Measurements from ENCODE around the gene PDE4B. TPM values are rescaled to one million over a fixed set of nuclear protein-coding genes. Genes with fewer than 3 reads are reported as not detected.

Gene PDE4B
- total RNA-seq, 4 donors from 2014 or later, result 5.2 to 16.6 (median 9.6) TPM

DNA sequence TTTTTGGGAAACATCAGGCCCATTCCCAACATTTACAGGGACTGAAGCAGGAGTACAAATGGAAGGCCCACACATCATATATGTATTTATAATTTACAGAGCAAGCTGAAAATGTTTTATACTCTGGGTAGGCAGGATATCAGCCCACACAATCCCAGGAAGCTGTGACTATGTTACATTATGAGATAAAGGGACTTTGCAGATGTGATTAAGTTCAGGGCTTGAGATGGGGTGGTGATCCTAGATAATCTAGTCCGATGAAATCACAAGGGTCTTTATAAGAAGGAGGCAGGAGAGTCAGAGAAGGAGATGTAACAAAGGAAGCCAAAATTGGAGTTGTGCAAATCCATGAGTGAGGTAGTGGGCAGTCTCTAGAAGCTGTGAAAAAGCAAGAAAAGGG lies 160.5 kb downstream of the PDE4B start:
- H3K9me3 ChIP-seq, result no peaks in the 10 kb centered on the region
- 55 to 62% methylated on average over 1 of the region's 1 CpG for WGBS, 2 donors
- no peaks in the 10 kb centered on the region for H3K27me3 ChIP-seq
- H3K36me3 ChIP-seq, result no peaks in the 10 kb centered on the region
- H3K27ac ChIP-seq, result no peak overlapping the region
- H3K4me3 ChIP-seq, result no peak overlapping the region
- H3K4me1 ChIP-seq, result peaks cover 0 to 12% (median 4%) of the 10 kb centered on the region in 4 donors
- TF ChIP-seq EP300 (IDR thresholded peaks at IDR 0.05) (no peak), POLR2A (IDR thresholded peaks at IDR 0.05) (no peak)
- TF ChIP-seq, protein P1, sequence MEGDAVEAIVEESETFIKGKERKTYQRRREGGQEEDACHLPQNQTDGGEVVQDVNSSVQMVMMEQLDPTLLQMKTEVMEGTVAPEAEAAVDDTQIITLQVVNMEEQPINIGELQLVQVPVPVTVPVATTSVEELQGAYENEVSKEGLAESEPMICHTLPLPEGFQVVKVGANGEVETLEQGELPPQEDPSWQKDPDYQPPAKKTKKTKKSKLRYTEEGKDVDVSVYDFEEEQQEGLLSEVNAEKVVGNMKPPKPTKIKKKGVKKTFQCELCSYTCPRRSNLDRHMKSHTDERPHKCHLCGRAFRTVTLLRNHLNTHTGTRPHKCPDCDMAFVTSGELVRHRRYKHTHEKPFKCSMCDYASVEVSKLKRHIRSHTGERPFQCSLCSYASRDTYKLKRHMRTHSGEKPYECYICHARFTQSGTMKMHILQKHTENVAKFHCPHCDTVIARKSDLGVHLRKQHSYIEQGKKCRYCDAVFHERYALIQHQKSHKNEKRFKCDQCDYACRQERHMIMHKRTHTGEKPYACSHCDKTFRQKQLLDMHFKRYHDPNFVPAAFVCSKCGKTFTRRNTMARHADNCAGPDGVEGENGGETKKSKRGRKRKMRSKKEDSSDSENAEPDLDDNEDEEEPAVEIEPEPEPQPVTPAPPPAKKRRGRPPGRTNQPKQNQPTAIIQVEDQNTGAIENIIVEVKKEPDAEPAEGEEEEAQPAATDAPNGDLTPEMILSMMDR (IDR thresholded peaks at IDR 0.05), result no peak
- no peak for DNase-seq (ENCODE audit: low spot score in 2 of 2)

DNA sequence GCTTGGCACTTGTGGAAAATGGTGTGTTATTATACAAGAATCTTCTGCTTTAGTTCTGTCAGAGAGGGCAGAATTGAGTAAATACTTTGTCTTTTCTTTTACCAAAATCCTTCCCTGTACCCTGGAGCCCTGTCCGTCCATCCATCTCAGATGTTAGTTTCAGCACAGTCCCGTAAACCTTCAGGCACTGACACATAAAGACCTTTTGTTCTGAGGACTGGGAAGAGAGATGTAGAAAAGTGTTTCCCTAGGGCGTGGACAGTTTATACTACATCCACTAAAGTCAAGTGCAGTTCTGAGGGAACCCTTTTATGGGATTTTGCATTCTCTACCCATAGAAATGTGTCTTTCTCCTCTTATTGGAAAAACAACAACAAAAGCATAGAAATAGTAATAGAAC lies 162.4 kb downstream of the PDE4B start:
- H3K36me3 ChIP-seq, result no peaks in the 10 kb centered on the region
- 31 to 37% methylated on average over 3 of the region's 3 CpGs for WGBS, 2 donors
- peaks cover 0 to 12% (median 4%) of the 10 kb centered on the region in 4 donors for H3K4me1 ChIP-seq
- TF ChIP-seq, protein P1 (IDR thresholded peaks at IDR 0.05), result no peak
- TF ChIP-seq EP300 (IDR thresholded peaks at IDR 0.05) (no peak), POLR2A (IDR thresholded peaks at IDR 0.05) (no peak)
- no peak for DNase-seq (ENCODE audit: low spot score in 2 of 2)
- H3K4me3 ChIP-seq, result no peak overlapping the region
- no peaks in the 10 kb centered on the region for H3K9me3 ChIP-seq
- H3K27me3 ChIP-seq, result no peaks in the 10 kb centered on the region
- no peak overlapping the region for H3K27ac ChIP-seq

DNA sequence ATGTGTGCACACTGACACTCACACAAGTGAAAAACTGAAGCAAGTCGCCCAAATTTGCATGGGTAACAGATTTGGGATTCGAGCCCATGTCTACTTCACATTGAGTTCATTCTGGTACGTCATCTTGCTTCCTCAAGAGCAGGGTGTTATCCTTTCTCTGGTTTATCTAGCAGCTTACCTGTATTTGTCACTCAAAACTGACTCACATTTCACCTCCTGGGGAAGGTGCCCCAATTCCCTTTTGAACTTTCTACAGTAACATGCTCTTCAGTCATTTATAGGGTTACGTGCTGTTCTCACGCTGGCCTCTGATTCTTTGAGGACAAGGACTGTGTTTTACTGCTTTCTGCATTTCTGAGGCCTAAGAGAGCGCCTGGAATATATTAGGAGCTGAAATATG lies 162.8 kb downstream of the PDE4B start:
- Histone ChIP-seq H3K4me3 (no peak overlapping the region), H3K27ac (no peak overlapping the region), H3K36me3 (no peaks in the 10 kb centered on the region), H3K27me3 (no peaks in the 10 kb centered on the region), H3K9me3 (no peaks in the 10 kb centered on the region), H3K4me1 (peaks cover 0 to 12% (median 4%) of the 10 kb centered on the region in 4 donors)
- 68 to 71% methylated on average over 6 of the region's 6 CpGs for WGBS, 2 donors
- TF ChIP-seq, protein P1 (IDR thresholded peaks at IDR 0.05), result no peak
- TF ChIP-seq EP300 (IDR thresholded peaks at IDR 0.05), result no peak
- no peak for TF ChIP-seq POLR2A (IDR thresholded peaks at IDR 0.05)
- no peak for DNase-seq (ENCODE audit: low spot score in 2 of 2)

DNA sequence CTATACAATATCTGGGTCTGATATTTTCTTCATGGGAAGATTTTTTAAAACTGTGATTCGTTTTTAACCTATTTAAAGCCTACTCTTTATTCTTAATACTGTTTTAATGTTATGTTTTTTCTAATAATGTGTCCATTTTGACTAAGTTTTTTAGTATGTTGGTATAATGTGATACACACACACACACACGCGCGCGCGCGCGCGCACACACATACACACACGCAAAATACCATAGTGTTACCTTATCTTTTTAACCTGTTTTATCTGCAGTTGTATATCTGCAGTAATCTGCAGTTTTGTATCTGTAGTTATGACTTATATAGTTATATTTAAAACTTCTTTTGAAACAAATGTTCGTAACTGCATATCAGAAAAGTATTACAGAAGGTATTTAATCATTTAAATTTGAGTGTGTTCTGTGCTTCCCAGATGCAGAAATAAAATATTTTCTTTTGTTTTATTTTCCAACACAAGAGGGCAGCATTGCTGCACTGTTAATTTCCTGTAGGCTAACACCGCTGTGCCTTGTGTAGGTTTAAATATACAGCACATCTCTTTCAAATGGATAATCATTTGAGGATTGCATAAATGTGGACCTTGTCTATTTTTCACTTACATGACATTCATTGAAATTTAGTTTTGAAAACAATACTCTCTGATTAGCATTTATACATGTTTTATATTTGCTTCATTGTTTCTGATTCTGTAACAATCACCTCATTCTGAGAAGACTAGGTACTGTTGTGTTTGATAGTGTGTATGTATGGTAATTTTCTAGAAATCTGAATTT lies 166.1 kb downstream of the PDE4B start:
- DNase-seq (ENCODE audit: low spot score in 2 of 2), result no peak
- no peaks in the 10 kb centered on the region for H3K9me3 ChIP-seq
- WGBS, 2 donors, result 50 to 60% methylated on average over 12 of the region's 12 CpGs
- no peak for TF ChIP-seq EP300 (IDR thresholded peaks at IDR 0.05)
- TF ChIP-seq, protein P1 (IDR thresholded peaks at IDR 0.05), result peak; percentile 45 to 83 (median 59)
- H3K27ac ChIP-seq, result no peak overlapping the region
- H3K4me1 ChIP-seq, result peaks cover 0 to 12% (median 6%) of the 10 kb centered on the region in 4 donors
- no peaks in the 10 kb centered on the region for H3K27me3 ChIP-seq
- H3K36me3 ChIP-seq, result no peaks in the 10 kb centered on the region
- no peak overlapping the region for H3K4me3 ChIP-seq

DNA sequence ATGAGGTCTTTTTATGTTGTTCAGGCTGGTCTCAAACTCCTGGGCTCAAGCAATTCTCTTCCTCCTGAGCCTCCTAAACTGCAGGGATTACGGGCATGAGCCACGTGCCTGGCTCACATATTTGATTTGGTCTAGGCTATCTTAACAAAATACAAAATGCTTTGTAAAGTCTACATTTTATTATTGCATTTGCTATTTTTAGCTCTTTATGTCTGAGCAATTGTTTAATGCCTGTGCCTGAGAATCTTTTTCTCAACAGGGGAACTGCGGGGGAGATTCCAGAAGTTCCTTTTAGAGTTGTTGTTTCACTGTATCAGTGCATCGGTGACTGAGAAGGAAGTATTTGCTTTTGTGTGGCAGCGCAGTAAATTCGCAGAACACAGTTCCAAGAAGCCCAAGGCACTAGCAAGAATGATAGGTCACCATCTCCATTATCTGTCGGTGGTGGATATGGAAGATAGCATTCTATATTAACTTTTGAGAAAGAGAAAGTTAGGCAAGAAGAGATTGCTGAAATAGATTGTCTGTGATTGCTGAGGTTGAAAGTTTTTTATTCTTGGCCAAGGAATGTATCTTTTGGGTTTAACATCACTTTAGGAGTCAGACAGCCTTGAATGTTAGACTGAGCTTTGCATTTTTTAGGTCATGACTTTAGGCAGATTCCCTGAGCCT lies 167.3 kb downstream of the PDE4B start:
- H3K36me3 ChIP-seq, result no peaks in the 10 kb centered on the region
- WGBS, 2 donors, result 46 to 55% methylated on average over 7 of the region's 7 CpGs
- TF ChIP-seq, protein P1 (IDR thresholded peaks at IDR 0.05), result no peak
- TF ChIP-seq POLR2A (IDR thresholded peaks at IDR 0.05) (no peak), EP300 (IDR thresholded peaks at IDR 0.05) (no peak)
- peaks cover 0 to 12% (median 5%) of the 10 kb centered on the region in 4 donors for H3K4me1 ChIP-seq
- H3K27me3 ChIP-seq, result no peaks in the 10 kb centered on the region
- H3K27ac ChIP-seq, result no peak overlapping the region
- H3K9me3 ChIP-seq, result no peaks in the 10 kb centered on the region
- no peak for DNase-seq (ENCODE audit: low spot score in 2 of 2)
- H3K4me3 ChIP-seq, result no peak overlapping the region
